GM23338 (cell line): ENCODE measurements around the gene TEKTIP1. TPM values are rescaled to one million over a fixed set of nuclear protein-coding genes. Genes with fewer than 3 reads are reported as not detected.

Experiments
- ATAC-seq: fragments of 200-7000 bp; cut with Tn5 transposase; 3 replicates; pipeline ENCODE4 v1.9.1; 2020
- DNase-seq: peaks from one replicate; pipeline ENCODE4 v3.0.0-alpha.2; 2015; ENCODE audit warnings: low spot score
- H2AFZ ChIP-seq: fragments of 200-600 bp; sonication (generic); 2 replicates; pipeline ENCODE4 v1.8.0; 2016; ENCODE audit warnings: antibody characterized with exemption, mild to moderate bottlenecking, moderate library complexity
- H3F3A ChIP-seq: fragments of 200-600 bp; sonication (generic); replicated peaks from 2 replicates; pipeline ENCODE4 v1.8.0; 2017; ENCODE audit warnings: antibody characterized with exemption, mixed run types, low read depth
- H3K27ac ChIP-seq: fragments of 200-600 bp; sonication (generic); 2 replicates; pipeline ENCODE4 v1.6.1; 2016; ENCODE audit warnings: low read depth
- H3K27me3 ChIP-seq: fragments of 200-600 bp; sonication (generic); 2 replicates; pipeline ENCODE4 v1.8.0; 2016; ENCODE audit warnings: mild to moderate bottlenecking, mixed run types, moderate library complexity; ENCODE audit not compliant: insufficient read depth
- H3K36me3 ChIP-seq: fragments of 200-600 bp; sonication (generic); 2 replicates; pipeline ENCODE4 v1.8.0; 2016; ENCODE audit warnings: mild to moderate bottlenecking; ENCODE audit not compliant: insufficient read depth
- H3K4me1 ChIP-seq: fragments of 200-600 bp; sonication (generic); 2 replicates; pipeline ENCODE4 v1.8.0; 2016; ENCODE audit warnings: mild to moderate bottlenecking, moderate library complexity; ENCODE audit not compliant: insufficient read depth
- H3K4me2 ChIP-seq: fragments of 200-600 bp; sonication (generic); 2 replicates; pipeline ENCODE4 v1.7.1; 2017; ENCODE audit warnings: mixed run types
- H3K4me3 ChIP-seq: fragments of 200-600 bp; sonication (generic); 2 replicates; pipeline ENCODE4 v1.6.1; 2016; ENCODE audit warnings: mixed run types
- H3K79me2 ChIP-seq: fragments of 200-600 bp; sonication (generic); replicated peaks from 2 replicates; pipeline ENCODE4 v1.8.0; 2017; ENCODE audit warnings: mild to moderate bottlenecking; ENCODE audit not compliant: insufficient read depth
- H3K9me2 ChIP-seq: fragments of 200-600 bp; sonication (generic); 2 replicates; pipeline ENCODE4 v1.8.0; 2017; ENCODE audit not compliant: insufficient read depth
- H4K20me1 ChIP-seq: fragments of 200-600 bp; sonication (generic); replicated peaks from 2 replicates; pipeline ENCODE4 v1.8.0; 2017; ENCODE audit warnings: mild to moderate bottlenecking; ENCODE audit not compliant: insufficient read depth
- H3K27ac Mint-ChIP-seq: 2 replicates; pipeline ENCODE4 v1.8.0; 2020; ENCODE audit warnings: inconsistent platforms, mild to moderate bottlenecking, moderate library complexity, mixed read lengths
- H3K27me3 Mint-ChIP-seq: 3 replicates; pipeline ENCODE4 v1.8.0; 2022; ENCODE audit warnings: low read depth, mild to moderate bottlenecking, moderate library complexity, mixed read lengths, inconsistent platforms; ENCODE audit not compliant: insufficient read depth, poor library complexity
- H3K36me3 Mint-ChIP-seq: 3 replicates; pipeline ENCODE4 v1.8.0; 2021; ENCODE audit warnings: low read depth, mild to moderate bottlenecking, inconsistent platforms, moderate library complexity, mixed read lengths
- H3K4me1 Mint-ChIP-seq: 3 replicates; pipeline ENCODE4 v1.8.0; 2020; ENCODE audit warnings: mild to moderate bottlenecking, inconsistent platforms, mixed read lengths
- H3K4me3 Mint-ChIP-seq: 3 replicates; pipeline ENCODE4 v1.8.0; 2021; ENCODE audit warnings: moderate library complexity, mild to moderate bottlenecking, inconsistent platforms, mixed read lengths
- H3K9me3 Mint-ChIP-seq: 3 replicates; pipeline ENCODE4 v1.8.0; 2020; ENCODE audit warnings: moderate library complexity, mild to moderate bottlenecking, inconsistent platforms, mixed read lengths
- EZH2 ChIP-seq: fragments of 200-600 bp; sonication (generic); IDR thresholded peaks from one replicate; pipeline ENCODE4 v1.8.0; 2017; ENCODE audit warnings: antibody characterized with exemption, mild to moderate bottlenecking, low read depth; ENCODE audit not compliant: unreplicated experiment
- REST ChIP-seq: IDR thresholded peaks from one replicate; pipeline ENCODE4 v1.6.1; 2018; ENCODE audit warnings: antibody characterized with exemption; ENCODE audit not compliant: unreplicated experiment
- STAT1 ChIP-seq: IDR thresholded peaks from one replicate; pipeline ENCODE4 v1.6.1; 2016; ENCODE audit warnings: antibody characterized with exemption; ENCODE audit not compliant: unreplicated experiment
- ZNF114 ChIP-seq: fragments of 250-450 bp; sonication (Bioruptor Pico); IDR thresholded peaks from 2 replicates; pipeline ENCODE4 v1.5.0; 2020; ENCODE audit warnings: mild to moderate bottlenecking, moderate library complexity
- polyA plus RNA-seq: library from polyadenylated mRNA; unstranded; fragments of >200 nt; fragmentation: Nextera tagmentation; extraction: Ambion mirVana; gene quantifications from 2 replicates; pipeline ENCODE4 v1.2.1, GENCODE V29; 2016
- total RNA-seq: library from RNA; depleted of rRNA; stranded (reverse); fragments of >200 nt; shearing (Covaris generic); gene quantifications from 2 replicates; pipeline ENCODE4 v1.2.3, GENCODE V29; 2014
- TF ChIP-seq, protein P1 (sequence below): fragments of 250-450 bp; sonication (Bioruptor Pico); IDR thresholded peaks from 2 replicates; pipeline ENCODE4 v1.5.0; 2020; ENCODE audit warnings: mild to moderate bottlenecking, moderate library complexity
- TF ChIP-seq, protein P2 (sequence below), 2 experiments: fragments of 200-600 bp in 1 of 2; sonication (generic) in 1 of 2; conservative IDR thresholded peaks; 2 replicates each; pipeline versions ENCODE4 v1.5.1 to v1.6.1; 2016 to 2017; ENCODE audit warnings: antibody characterized with exemption in 2 of 2, low read depth in 2 of 2, mild to moderate bottlenecking in 2 of 2, moderate library complexity in 1 of 2

Gene TEKTIP1
- total and polyA plus RNA-seq, 2 experiments from 2014 or later: not detected

DNA sequence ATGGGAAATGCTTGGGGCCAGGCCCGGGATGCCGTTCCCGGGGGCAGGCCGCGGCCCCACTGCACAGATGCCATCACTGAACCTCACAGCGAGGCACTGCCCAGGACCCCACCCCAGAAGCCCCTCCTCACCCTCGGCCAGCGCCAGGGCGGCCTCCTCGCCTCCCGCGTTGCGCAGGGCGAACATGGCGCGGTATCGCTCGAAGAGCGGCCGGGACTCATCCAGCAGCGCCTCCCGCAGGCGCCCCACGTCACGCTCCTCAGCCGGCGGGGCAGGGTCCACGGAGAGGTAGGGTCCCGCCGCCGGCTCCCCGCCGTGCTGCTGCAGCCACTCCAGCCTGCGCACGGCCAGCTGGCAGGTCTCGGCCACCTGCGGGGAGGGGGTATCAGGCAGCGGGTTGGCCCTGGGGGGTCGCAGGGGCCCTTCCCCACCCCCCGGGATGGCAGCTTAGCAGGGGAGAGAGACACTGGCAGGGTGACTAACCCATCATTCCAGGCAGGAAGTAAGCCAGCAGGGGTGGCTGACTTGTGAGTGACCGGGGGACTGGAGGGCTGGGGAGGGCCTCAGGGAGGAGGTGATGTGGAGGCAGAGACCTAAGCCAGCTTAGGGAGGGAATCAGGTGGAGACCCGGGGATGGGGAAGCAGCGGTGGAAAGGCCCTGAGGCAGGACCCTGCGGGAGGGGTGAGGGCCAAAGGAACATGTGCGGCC, 46.7 kb upstream of the TEKTIP1 start:
- H3K4me1 ChIP-seq: no peaks in the 10 kb centered on the region
- Mint-ChIP-seq H3K27me3 (peaks cover 8% of the 10 kb centered on the region), H3K9me3 (no peaks in the 10 kb centered on the region), H3K36me3 (peaks cover 41% of the 10 kb centered on the region), H3K4me1 (no peaks in the 10 kb centered on the region), H3K4me3 (no peak overlapping the region; the same call in 2 of the 3 replicates), H3K27ac (no peak overlapping the region)
- peaks cover 5% of the 10 kb centered on the region; the same call in 1 of the 2 replicates for H3K36me3 ChIP-seq
- ATAC-seq (no peak), DNase-seq (no peak)
- no peak overlapping the region for H3K27ac ChIP-seq
- H3K9me2 ChIP-seq: no peaks in the 10 kb centered on the region
- TF ChIP-seq, protein P1, sequence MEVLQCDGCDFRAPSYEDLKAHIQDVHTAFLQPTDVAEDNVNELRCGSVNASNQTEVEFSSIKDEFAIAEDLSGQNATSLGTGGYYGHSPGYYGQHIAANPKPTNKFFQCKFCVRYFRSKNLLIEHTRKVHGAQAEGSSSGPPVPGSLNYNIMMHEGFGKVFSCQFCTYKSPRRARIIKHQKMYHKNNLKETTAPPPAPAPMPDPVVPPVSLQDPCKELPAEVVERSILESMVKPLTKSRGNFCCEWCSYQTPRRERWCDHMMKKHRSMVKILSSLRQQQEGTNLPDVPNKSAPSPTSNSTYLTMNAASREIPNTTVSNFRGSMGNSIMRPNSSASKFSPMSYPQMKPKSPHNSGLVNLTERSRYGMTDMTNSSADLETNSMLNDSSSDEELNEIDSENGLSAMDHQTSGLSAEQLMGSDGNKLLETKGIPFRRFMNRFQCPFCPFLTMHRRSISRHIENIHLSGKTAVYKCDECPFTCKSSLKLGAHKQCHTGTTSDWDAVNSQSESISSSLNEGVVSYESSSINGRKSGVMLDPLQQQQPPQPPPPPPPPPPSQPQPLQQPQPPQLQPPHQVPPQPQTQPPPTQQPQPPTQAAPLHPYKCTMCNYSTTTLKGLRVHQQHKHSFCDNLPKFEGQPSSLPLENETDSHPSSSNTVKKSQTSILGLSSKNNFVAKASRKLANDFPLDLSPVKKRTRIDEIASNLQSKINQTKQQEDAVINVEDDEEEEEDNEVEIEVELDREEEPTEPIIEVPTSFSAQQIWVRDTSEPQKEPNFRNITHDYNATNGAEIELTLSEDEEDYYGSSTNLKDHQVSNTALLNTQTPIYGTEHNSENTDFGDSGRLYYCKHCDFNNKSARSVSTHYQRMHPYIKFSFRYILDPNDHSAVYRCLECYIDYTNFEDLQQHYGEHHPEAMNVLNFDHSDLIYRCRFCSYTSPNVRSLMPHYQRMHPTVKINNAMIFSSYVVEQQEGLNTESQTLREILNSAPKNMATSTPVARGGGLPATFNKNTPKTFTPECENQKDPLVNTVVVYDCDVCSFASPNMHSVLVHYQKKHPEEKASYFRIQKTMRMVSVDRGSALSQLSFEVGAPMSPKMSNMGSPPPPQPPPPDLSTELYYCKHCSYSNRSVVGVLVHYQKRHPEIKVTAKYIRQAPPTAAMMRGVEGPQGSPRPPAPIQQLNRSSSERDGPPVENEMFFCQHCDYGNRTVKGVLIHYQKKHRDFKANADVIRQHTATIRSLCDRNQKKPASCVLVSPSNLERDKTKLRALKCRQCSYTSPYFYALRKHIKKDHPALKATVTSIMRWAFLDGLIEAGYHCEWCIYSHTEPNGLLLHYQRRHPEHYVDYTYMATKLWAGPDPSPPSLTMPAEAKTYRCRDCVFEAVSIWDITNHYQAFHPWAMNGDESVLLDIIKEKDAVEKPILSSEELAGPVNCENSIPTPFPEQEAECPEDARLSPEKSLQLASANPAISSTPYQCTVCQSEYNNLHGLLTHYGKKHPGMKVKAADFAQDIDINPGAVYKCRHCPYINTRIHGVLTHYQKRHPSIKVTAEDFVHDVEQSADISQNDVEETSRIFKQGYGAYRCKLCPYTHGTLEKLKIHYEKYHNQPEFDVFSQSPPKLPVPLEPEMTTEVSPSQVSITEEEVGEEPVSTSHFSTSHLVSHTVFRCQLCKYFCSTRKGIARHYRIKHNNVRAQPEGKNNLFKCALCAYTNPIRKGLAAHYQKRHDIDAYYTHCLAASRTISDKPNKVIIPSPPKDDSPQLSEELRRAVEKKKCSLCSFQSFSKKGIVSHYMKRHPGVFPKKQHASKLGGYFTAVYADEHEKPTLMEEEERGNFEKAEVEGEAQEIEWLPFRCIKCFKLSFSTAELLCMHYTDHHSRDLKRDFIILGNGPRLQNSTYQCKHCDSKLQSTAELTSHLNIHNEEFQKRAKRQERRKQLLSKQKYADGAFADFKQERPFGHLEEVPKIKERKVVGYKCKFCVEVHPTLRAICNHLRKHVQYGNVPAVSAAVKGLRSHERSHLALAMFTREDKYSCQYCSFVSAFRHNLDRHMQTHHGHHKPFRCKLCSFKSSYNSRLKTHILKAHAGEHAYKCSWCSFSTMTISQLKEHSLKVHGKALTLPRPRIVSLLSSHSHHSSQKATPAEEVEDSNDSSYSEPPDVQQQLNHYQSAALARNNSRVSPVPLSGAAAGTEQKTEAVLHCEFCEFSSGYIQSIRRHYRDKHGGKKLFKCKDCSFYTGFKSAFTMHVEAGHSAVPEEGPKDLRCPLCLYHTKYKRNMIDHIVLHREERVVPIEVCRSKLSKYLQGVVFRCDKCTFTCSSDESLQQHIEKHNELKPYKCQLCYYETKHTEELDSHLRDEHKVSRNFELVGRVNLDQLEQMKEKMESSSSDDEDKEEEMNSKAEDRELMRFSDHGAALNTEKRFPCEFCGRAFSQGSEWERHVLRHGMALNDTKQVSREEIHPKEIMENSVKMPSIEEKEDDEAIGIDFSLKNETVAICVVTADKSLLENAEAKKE (CRISPR knock-in tag): no peak
- TF ChIP-seq STAT1: no peak
- no peak for TF ChIP-seq ZNF114 (CRISPR knock-in tag)
- no peak for TF ChIP-seq EZH2
- TF ChIP-seq, protein P2, sequence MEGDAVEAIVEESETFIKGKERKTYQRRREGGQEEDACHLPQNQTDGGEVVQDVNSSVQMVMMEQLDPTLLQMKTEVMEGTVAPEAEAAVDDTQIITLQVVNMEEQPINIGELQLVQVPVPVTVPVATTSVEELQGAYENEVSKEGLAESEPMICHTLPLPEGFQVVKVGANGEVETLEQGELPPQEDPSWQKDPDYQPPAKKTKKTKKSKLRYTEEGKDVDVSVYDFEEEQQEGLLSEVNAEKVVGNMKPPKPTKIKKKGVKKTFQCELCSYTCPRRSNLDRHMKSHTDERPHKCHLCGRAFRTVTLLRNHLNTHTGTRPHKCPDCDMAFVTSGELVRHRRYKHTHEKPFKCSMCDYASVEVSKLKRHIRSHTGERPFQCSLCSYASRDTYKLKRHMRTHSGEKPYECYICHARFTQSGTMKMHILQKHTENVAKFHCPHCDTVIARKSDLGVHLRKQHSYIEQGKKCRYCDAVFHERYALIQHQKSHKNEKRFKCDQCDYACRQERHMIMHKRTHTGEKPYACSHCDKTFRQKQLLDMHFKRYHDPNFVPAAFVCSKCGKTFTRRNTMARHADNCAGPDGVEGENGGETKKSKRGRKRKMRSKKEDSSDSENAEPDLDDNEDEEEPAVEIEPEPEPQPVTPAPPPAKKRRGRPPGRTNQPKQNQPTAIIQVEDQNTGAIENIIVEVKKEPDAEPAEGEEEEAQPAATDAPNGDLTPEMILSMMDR (conservative IDR thresholded peaks at IDR 0.05; ENCODE audit: low read depth in 2 of 2): 0 out of 4 replicates have a peak, but pooled peaks of 1 of the 2 experiments have one; percentile 6
- no peak for TF ChIP-seq REST
- no peak overlapping the region for H3K4me3 ChIP-seq
- H3K27me3 ChIP-seq: no peaks in the 10 kb centered on the region
- H2AFZ ChIP-seq: no peak overlapping the region
- no peaks in the 10 kb centered on the region for H4K20me1 ChIP-seq
- no peak overlapping the region for H3K4me2 ChIP-seq
- no peaks in the 10 kb centered on the region for H3K79me2 ChIP-seq
- H3F3A ChIP-seq: 0 out of 2 replicates have a peak, but pooled peaks cover 4% of the 10 kb centered on the region
